Hematopoietic multipotent progenitor cell treated with erythropoietin and hydrocortisone succinate and interleukin-3 and kit ligand, for 15 days (in vitro differentiated cells): ENCODE measurements around the gene NR3C2.

Experiments used
- DNase-seq: peaks from one replicate; pipeline ENCODE4 v3.0.0-alpha.2; 2015; ENCODE audit warnings: low spot score

Gene NR3C2

DNA sequence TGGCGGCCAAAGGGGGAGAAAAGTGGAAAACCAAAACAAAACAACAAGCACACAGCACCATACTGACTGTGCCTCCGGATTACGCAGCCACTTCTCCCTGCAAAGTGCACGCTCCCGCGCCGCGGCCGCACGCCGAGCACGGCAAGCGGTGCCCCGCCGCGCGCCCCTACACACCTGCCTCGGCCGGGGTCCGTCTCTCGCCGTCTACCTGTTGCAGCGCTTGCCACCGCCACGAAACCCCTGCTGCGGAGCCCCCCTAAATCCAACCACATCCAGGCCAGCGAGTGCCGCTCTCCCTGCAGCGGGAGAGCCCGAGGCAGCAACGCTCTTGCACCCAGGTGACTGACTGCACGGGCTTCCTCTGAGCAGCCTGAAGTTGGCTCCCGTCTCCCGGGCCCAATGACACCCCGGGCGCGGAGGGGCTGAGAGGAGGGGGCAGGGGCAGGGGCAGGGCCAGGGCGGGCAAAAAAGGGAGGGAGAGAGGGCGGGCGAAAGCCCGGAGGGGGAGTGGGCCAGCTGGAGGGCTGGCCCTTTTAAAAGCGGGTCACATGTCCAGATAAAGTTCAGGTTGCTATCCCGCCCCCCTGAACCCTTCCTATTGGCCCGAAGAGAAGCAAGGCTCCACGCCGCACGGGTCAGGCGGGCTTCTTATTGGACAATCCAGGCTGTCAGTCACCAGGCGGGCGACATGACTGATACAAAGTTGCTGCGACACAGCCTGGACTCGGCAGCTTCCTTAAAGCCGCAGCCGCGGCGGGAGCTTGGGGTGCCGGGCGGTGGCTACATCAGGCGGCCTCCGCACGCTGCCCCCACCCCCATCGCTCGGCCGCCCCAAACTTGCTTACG is at the start of gene NR3C2:
Gene NR3C2 (minus strand): TSS at position 429 of the 846 bp plus-strand sequence.
- DNase-seq: peak; percentile 86

- no peak for DNase-seq
Measured at GRCh38 chr4:148487181-148487580, 45.0 kb upstream of the NR3C2 start.

GRCh38 chr4:148481636-148482035 is 39.4 kb upstream of the NR3C2 start:
- no peak for DNase-seq

DNA sequence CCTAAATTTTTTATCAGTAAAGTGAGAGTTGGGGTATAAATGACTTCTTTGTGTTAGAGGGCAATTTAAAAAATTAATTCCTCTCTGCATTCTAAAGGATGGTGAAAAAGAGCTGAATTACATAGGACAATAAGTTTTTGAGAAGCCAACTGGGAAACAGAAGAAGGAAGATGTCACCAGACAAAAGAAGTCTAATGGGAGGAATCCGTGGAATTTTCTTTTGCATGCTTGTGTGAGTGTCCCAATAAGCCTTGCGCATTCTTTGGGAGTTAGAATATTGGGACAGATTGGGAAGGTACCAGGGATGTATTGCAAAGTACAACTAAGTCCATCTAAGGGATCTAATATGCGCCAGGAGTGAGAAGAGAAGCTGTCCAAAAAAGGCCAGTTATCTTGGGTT is 35.1 kb upstream of the NR3C2 start:
- DNase-seq: no peak

DNA sequence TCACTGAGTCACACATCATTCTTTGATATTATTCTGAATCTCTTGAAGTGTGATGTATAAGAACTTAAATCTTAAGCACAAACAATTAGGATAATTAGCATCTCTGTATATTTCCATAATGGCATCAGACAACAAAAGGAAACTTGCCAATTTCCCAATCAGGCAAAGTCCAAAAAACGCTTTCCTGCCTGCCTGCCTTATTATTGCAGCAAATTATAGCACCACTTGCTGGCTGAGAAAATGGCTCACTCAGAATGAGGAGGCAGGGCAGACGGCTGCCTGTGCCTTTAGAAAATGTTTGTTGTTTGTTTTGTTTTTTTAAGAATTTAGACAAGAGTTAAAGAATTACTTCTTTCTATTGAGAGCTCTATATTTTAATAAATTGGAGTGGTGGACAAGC is 27.7 kb upstream of the NR3C2 start:
- no peak for DNase-seq

GRCh38 chr4:148454835-148455234 is 12.6 kb upstream of the NR3C2 start:
- no peak for DNase-seq

GRCh38 chr4:148453833-148454232 is 11.6 kb upstream of the NR3C2 start:
- DNase-seq: no peak

GRCh38 chr4:148452970-148453369 is 10.8 kb upstream of the NR3C2 start:
- no peak for DNase-seq

GRCh38 chr4:148449921-148450320 is 7.7 kb upstream of the NR3C2 start:
- no peak for DNase-seq

- DNase-seq: no peak
Measured at GRCh38 chr4:148448141-148448540, 5.9 kb upstream of the NR3C2 start.

DNA sequence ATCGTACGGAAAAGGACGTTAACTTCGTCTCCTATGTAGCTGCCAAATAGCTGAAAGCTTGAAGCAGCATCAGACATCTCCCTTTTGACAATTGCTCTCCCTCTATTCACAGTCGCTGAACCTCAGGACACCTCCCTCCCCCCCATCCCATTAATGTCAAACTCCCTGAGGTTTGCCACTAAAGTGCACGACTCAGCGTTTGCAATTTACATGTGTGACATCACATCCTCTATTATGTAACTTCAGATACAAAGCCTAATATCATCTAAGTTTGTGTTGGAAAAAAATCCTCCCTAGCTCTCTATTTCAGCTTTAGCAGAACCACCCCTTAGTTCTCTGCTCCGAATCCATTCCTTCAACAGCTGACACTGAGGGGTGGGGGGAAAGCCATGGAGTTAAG is 5.5 kb upstream of the NR3C2 start:
- DNase-seq: no peak

DNA sequence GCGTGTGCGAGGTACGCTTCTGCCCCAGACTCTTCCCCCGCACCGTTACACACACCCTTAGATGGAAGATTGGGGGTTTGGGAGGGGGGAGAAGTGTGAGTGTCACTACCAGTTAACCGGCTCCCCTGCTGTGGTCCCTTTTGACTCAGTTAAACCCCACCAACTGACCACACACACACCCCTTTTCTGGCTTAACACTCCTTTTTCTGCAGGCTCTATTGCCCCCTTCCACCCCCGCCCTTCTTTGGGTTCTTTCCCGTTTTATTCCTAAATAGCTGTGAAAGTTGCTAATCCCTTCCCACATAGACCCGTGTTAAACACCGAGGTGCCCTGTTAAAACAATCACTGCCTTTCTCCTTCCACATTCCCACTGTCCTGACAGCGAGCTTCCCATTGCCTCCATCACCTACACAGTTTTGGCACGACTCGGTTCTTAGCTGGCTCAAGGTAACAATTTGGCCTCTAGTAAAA is 3.7 kb upstream of the NR3C2 start:
- no peak for DNase-seq

DNA sequence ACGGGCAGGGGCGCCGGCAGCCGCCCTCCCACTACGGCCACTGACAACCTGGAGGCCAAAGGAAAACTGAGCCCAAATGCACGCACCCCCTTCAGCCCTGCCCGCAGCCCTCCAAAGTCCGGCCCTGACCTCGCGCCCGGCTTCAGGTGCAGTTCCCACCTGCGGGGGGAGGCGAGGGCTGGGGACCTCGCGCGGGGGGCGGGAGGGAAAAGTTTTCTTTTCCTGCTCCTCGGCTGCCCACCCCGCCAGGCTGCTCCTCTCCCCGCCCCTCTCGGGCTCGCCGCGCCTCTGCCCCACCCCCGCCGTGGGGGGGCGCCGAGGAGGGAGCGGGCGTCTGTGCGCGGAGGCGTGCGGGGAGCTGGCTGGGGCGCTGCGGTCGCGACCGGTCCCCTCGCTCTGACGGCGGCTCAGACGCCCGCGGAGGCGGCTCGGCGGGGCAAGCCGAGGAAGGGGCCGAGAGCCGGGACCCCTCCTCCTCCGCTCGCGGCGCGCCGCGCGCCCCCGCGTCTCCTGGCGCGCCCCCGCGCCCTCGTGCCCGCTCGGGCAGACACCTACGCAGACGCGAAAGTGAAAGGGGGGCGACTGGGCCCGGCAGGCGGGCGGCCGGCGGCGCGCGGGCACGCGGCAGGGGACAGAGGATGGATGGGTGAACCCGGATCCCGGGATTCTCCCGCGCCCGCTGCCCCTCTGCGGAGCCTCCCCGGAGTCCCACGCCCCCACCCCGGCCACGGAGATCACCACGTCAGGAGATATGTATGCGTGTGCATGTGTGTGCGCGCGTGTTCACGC is 3.1 kb upstream of the NR3C2 start:
- no peak for DNase-seq

- no peak for DNase-seq
Measured at GRCh38 chr4:148444296-148445070, 2.3 kb upstream of the NR3C2 start.

DNA sequence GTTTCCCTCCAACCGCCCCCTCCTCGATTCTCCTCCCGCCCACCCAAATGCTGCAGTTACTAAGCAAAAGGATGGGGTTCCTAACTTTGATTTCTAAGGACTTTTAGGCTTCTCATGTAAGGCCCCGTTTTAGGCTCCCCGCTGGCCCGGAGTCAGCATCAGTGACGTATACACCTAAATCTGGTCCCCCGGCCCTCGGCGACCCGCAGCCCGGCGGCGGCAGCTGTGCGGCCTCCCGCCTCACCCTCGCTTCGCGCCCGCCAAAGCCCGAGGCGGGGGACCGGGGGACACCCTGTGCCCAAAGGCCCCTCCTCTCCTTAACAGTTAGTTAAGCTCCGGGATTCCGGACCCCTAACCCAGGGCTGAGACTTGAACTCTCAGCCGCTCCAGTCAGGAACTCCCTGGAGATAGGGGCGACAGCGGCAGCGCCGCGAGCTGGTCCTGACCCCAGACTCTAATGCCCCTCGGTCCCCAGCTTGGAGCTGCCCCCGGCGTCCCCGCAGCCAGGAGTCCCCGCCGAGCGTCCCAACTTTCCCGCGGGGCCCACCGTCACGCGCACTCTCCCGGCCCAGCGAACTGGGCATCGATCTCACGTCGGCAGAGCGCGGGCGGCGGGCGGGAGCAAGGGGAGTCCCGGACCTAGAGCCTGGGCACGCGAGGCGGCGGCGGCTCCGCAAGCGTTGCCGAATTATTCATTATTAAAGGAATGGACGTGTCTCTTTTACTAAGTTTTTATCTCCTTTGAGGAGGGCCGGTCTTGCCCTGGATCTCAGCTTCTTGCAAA is 1.5 kb upstream of the NR3C2 start:
- DNase-seq: no peak

GRCh38 chr4:148442832-148443511 is 758 bp upstream of the NR3C2 start:
- peak; percentile 2 for DNase-seq

DNA sequence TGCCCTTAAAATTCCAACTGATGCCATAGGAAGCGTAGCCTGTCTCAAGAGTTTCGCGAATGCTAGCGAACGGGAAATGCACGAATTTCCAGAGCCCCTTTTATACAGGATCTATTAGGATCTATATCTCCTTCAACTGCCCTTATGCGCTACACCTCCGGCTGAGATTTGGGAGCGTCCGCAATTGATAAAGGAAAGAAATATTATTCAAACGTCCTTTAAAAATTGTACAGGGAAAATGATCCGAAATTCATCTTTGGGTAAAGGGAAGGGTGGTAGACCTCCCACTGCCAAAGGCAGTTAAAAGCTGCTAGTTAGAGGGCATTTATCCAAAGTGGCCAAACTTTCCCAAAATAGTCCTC is 609 bp downstream of the NR3C2 start:
- no peak for DNase-seq

- DNase-seq: no peak
Measured at GRCh38 chr4:148438047-148438446, 4.2 kb downstream of the NR3C2 start.

- no peak for DNase-seq
Measured at GRCh38 chr4:148437439-148437838, 4.8 kb downstream of the NR3C2 start.

- no peak for DNase-seq
Measured at GRCh38 chr4:148436512-148436911, 5.7 kb downstream of the NR3C2 start.
